ENCODE measurements around the gene SRD5A1.

The SRD5A1 gene

DNA sequence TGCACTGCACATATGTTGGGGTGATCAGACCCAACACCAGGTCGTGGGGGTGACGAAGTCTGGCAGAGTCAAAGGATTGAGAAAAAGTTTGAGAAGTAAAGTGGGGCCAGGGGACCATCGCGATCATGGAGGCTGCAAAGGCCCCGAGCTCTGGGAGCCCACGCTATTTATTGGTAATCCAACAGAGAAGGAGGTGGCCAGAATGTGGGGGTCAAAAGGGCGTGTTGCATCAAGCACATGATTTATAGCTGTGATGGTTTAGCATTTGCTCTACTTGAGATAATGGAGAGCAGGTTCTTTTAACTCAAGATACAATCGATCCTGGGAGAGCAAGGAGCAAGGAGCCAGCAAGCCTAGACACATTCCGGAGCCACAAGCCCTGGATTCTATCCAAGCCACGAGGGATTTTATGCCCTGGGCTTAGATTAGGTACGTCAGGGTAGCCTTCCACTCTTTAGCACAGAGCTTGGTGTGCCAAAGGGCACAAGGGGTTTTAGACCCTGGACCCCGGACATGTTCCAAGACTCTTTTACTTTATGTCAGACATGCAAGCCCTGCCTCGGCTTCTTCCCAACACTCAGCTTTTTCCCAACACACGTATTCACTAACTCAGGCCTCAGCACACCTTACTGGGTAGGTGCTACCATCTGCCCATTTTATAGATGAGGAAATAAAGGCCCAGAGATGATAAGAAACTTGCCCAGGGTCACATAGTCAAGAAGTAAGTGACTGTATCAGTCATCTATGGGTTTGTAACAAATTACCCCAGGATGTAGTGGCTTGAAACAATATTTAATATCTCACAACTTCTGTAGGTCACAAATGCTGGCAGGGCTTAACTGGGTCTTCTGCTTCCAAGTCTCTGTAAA lies 39.9 kb upstream of the SRD5A1 start:
- no peaks in the 10 kb centered on the region for H3K27me3 ChIP-seq (replicated peaks)
- H3K36me3 ChIP-seq (replicated peaks): peaks cover 9% of the 10 kb centered on the region
- TF ChIP-seq, protein P1, sequence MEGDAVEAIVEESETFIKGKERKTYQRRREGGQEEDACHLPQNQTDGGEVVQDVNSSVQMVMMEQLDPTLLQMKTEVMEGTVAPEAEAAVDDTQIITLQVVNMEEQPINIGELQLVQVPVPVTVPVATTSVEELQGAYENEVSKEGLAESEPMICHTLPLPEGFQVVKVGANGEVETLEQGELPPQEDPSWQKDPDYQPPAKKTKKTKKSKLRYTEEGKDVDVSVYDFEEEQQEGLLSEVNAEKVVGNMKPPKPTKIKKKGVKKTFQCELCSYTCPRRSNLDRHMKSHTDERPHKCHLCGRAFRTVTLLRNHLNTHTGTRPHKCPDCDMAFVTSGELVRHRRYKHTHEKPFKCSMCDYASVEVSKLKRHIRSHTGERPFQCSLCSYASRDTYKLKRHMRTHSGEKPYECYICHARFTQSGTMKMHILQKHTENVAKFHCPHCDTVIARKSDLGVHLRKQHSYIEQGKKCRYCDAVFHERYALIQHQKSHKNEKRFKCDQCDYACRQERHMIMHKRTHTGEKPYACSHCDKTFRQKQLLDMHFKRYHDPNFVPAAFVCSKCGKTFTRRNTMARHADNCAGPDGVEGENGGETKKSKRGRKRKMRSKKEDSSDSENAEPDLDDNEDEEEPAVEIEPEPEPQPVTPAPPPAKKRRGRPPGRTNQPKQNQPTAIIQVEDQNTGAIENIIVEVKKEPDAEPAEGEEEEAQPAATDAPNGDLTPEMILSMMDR (IDR thresholded peaks at IDR 0.05; ENCODE audit: low read depth, low read length, missing control alignments): no peak
- in situ Hi-C loops (cut with HindIII; ENCODE audit: low pct_ligation_motif_present, low sequenced_read_pairs): no loop called here
- H3K27ac ChIP-seq: no peak overlapping the region
- H3K4me3 ChIP-seq (ENCODE audit: low read depth, low read length): no peak overlapping the region
- no peak for DNase-seq

DNA sequence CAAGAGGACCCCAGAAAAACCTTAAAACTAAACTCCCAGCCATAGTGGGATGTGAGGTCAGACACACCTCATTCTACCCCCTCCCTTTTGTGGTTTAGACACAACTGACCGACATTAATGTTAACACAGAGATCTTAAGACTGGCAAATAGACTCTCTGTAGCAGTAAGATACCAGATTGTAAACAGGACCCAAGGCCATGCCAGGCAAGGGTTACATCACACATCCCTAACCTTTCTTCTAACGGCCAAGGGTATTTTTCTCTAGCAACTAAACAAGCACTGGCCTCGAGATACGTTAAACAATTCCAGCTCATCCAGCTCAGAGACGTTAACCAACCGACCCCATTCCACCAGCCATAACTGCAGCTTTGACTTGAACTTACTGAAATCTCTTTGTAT lies 39.2 kb upstream of the SRD5A1 start:
- TF ChIP-seq, protein P1 (IDR thresholded peaks at IDR 0.05; ENCODE audit: low read depth, low read length, missing control alignments): no peak
- Histone ChIP-seq H3K27me3 (replicated peaks) (no peaks in the 10 kb centered on the region), H3K36me3 (replicated peaks) (peaks cover 15% of the 10 kb centered on the region), H3K4me3 (ENCODE audit: low read depth, low read length) (no peak overlapping the region), H3K27ac (no peak overlapping the region)
- in situ Hi-C loops (cut with HindIII; ENCODE audit: low pct_ligation_motif_present, low sequenced_read_pairs): no loop called here
- no peak for DNase-seq

GRCh38 chr5:6595405-6595804 lies 37.8 kb upstream of the SRD5A1 start:
- TF ChIP-seq, protein P1 (IDR thresholded peaks at IDR 0.05; ENCODE audit: low read depth, low read length, missing control alignments): no peak
- no peak for DNase-seq
- in situ Hi-C loops (cut with HindIII; ENCODE audit: low pct_ligation_motif_present, low sequenced_read_pairs): no loop called here
- H3K27ac ChIP-seq: no peak overlapping the region
- no peaks in the 10 kb centered on the region for H3K27me3 ChIP-seq (replicated peaks)
- H3K36me3 ChIP-seq (replicated peaks): peaks cover 22% of the 10 kb centered on the region
- no peak overlapping the region for H3K4me3 ChIP-seq (ENCODE audit: low read depth, low read length)

DNA sequence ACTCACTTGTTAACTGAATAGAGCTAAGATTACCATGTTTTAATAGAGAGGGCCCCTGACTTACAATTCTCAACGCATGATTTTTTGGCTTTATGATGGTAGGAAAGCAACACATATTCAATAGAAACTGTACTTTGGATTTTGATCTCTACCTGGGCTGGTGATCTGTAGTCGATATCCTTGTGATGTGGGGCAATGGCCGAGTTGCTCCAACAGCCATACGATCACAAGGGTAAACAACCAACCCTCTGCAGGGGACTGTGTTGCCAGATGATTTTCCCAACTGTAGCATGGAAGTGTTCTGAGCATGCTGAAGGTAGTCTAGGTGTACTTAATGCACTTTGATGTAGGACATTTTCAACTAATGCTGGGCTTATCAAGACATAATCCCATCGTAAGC lies 36.9 kb upstream of the SRD5A1 start:
- in situ Hi-C loops (cut with HindIII; ENCODE audit: low pct_ligation_motif_present, low sequenced_read_pairs): no loop called here
- H3K27me3 ChIP-seq (replicated peaks): no peaks in the 10 kb centered on the region
- no peak for DNase-seq
- H3K36me3 ChIP-seq (replicated peaks): peaks cover 29% of the 10 kb centered on the region
- H3K4me3 ChIP-seq (ENCODE audit: low read depth, low read length): no peak overlapping the region
- H3K27ac ChIP-seq: no peak overlapping the region
- TF ChIP-seq, protein P1 (IDR thresholded peaks at IDR 0.05; ENCODE audit: low read depth, low read length, missing control alignments): no peak

DNA sequence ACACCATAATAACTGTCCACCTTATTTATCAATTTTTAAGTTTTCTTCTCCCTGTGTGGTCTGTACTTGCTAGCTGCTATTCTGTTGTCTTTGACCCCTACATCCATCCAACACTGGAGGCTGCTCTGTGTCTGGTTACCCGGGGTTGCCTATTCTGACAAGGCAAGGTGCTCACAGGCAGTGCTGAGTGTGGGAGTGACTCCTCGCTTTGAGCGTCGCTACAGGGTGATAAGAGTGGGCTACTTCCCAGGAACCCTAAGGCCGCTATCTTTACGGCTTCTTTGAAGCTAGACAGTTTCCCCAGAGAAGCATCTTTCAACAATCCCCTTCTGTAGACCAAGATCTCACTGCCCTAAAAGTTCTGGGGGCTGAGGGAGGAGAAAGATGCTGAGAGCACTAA lies 35.7 kb upstream of the SRD5A1 start:
- H3K36me3 ChIP-seq (replicated peaks): peaks cover 41% of the 10 kb centered on the region
- H3K27me3 ChIP-seq (replicated peaks): no peaks in the 10 kb centered on the region
- in situ Hi-C loops (cut with HindIII; ENCODE audit: low pct_ligation_motif_present, low sequenced_read_pairs): no loop called here
- H3K4me3 ChIP-seq (ENCODE audit: low read depth, low read length): no peak overlapping the region
- TF ChIP-seq, protein P1 (IDR thresholded peaks at IDR 0.05; ENCODE audit: low read depth, low read length, missing control alignments): no peak
- DNase-seq: no peak
- no peak overlapping the region for H3K27ac ChIP-seq
